ENCODE data around the gene ALDH7A1. TPM values are rescaled to one million over a fixed set of nuclear protein-coding genes. Genes with fewer than 3 reads are reported as not detected.
A peak's percentile ranks its signal among the peaks of the same experiment; 100 is the strongest.

ALDH7A1 gene
- total RNA-seq, 1 experiment from 2014 or later = 176 TPM

DNA sequence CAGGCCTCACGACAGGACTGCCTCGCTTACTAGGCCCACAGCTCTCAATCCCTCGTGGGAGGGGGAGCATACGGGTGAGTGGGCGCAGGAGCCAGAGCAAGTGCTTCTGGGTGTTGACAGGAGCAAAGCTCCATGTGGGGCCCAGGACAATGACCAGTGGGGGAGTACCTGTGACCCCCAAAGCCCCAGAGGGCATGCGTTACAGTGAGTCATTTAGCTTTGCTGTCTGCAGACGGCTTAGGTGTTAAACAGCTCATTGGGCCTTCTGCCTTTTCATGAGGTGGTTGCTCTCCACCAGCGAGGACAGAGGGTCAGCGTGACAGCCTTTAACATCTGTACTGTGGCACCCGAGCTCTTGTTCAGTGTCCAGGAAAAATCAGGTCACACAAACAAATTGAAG, 93.6 kb downstream of the ALDH7A1 start (continued):
- TF ChIP-seq, protein P1, sequence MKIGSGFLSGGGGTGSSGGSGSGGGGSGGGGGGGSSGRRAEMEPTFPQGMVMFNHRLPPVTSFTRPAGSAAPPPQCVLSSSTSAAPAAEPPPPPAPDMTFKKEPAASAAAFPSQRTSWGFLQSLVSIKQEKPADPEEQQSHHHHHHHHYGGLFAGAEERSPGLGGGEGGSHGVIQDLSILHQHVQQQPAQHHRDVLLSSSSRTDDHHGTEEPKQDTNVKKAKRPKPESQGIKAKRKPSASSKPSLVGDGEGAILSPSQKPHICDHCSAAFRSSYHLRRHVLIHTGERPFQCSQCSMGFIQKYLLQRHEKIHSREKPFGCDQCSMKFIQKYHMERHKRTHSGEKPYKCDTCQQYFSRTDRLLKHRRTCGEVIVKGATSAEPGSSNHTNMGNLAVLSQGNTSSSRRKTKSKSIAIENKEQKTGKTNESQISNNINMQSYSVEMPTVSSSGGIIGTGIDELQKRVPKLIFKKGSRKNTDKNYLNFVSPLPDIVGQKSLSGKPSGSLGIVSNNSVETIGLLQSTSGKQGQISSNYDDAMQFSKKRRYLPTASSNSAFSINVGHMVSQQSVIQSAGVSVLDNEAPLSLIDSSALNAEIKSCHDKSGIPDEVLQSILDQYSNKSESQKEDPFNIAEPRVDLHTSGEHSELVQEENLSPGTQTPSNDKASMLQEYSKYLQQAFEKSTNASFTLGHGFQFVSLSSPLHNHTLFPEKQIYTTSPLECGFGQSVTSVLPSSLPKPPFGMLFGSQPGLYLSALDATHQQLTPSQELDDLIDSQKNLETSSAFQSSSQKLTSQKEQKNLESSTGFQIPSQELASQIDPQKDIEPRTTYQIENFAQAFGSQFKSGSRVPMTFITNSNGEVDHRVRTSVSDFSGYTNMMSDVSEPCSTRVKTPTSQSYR (CRISPR knock-in tag; IDR thresholded peaks at IDR 0.05) = no peak
- TF ChIP-seq NFATC4 (CRISPR knock-in tag; IDR thresholded peaks at IDR 0.05) = no peak
- TF ChIP-seq, protein P2, sequence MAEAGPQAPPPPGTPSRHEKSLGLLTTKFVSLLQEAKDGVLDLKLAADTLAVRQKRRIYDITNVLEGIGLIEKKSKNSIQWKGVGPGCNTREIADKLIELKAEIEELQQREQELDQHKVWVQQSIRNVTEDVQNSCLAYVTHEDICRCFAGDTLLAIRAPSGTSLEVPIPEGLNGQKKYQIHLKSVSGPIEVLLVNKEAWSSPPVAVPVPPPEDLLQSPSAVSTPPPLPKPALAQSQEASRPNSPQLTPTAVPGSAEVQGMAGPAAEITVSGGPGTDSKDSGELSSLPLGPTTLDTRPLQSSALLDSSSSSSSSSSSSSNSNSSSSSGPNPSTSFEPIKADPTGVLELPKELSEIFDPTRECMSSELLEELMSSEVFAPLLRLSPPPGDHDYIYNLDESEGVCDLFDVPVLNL (CRISPR knock-in tag; IDR thresholded peaks at IDR 0.05; ENCODE audit: borderline replicate concordance, low read depth) = no peak
- TF ChIP-seq, protein P3, sequence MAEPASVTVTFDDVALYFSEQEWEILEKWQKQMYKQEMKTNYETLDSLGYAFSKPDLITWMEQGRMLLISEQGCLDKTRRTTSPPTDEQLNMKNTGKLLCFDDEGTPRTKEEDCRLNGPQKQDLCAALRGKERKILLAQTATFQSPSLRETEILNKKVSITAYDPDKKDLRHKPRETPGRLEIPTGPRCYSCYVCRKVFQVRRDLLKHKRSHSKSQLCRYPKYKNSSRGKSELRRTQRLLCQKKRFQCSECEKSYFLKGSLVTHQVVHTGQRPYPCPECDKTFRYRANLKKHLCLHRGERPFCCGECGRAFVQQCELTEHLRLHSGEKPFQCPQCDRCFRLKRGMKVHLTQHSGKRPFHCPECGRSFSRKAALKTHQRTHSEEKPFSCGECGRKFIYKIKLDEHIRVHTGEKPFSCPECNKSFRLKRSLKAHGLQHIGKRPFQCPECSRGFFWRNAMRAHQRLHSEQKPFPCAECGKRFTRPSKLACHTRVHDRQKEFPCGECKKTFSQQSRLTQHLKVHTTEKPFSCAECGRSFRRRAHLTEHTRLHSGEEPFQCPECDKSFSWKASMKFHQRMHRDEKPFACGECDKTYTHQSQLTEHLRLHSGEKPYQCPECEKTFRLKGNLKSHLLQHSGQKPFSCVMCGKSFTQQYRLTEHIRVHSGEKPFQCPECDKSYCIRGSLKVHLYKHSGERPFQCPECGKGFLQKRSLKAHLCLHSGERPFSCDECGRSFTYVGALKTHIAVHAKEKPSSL (CRISPR knock-in tag; conservative IDR thresholded peaks at IDR 0.05) = no peak
- TF ChIP-seq, protein P4, sequence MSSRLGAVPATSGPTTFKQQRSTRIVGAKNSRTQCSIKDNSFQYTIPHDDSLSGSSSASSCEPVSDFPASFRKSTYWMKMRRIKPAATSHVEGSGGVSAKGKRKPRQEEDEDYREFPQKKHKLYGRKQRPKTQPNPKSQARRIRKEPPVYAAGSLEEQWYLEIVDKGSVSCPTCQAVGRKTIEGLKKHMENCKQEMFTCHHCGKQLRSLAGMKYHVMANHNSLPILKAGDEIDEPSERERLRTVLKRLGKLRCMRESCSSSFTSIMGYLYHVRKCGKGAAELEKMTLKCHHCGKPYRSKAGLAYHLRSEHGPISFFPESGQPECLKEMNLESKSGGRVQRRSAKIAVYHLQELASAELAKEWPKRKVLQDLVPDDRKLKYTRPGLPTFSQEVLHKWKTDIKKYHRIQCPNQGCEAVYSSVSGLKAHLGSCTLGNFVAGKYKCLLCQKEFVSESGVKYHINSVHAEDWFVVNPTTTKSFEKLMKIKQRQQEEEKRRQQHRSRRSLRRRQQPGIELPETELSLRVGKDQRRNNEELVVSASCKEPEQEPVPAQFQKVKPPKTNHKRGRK (CRISPR knock-in tag; IDR thresholded peaks at IDR 0.05; ENCODE audit: borderline replicate concordance) = no peak
- TF ChIP-seq, protein P5, sequence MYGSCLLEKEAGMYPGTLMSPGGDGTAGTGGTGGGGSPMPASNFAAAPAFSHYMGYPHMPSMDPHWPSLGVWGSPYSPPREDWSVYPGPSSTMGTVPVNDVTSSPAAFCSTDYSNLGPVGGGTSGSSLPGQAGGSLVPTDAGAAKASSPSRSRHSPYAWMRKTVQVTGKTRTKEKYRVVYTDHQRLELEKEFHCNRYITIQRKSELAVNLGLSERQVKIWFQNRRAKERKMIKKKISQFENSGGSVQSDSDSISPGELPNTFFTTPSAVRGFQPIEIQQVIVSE (CRISPR knock-in tag; IDR thresholded peaks at IDR 0.05; ENCODE audit: borderline replicate concordance) = no peak
- TF ChIP-seq TCF7 (CRISPR knock-in tag; IDR thresholded peaks at IDR 0.05; ENCODE audit: low read depth) = no peak

DNA sequence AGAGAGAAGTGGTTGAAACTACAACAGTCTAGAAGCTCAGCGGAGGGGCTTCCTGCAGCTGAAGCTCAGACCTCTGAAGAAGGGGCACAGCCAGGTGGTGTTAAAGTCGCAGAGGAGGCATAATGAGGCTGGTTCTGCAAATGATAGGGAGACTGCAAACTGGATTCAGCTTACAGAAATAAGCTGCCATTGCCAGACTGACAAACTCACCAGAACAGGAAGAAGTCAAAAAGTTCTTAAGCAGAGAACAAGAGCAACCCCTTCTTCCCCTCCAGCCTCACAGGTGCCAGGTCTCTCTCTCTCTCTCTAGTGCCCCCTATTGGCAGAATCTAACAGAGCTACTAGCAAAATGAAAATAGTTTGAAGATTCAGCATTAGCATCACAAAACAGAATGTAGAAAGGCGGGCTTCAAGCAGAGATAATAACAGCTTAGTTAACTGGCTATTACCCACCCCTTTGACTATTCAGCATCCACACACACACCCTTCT, 95.1 kb downstream of the ALDH7A1 start:
- DNase-seq (ENCODE audit: low spot score) = no peak
- ATAC-seq = peak; percentile 86

DNA sequence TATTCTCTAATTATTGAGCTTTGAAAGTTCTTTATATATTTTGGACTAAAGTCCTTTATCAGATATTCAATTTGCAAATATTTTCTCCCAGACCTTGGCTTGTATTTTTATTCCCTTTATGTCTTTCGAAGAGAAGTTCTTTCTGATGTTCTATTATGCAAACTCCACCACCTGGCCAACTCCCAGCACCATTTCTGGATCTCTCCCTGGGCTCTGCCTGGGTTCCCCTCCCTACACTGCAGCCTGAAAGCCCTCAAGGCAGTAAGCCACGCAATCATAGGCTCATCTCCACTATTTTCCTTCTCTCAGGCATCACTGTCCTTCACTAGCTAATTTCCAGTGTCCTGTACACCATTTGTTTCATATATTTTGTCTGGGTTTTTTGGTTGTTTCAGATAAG, 95.7 kb downstream of the ALDH7A1 start:
- CTCF ChIA-PET = interaction anchor here (0.7 to 3.0 kb wide), 38 partner anchors 10 to 208 kb away, joined by 3 to 44 read pairs (median 6); partner anchors contain the start of gene ALDH7A1
- Mint-ChIP-seq H3K4me3 (no peak overlapping the region), H3K36me3 (peaks cover 2% of the 10 kb centered on the region; the same call in 1 of the 2 replicates), H3K27ac (no peak overlapping the region), H3K9me3 (0 out of 2 replicates have a peak, but pooled peaks cover 1% of the 10 kb centered on the region), H3K27me3 (ENCODE audit: low read depth) (no peaks in the 10 kb centered on the region), H3K4me1 (peaks cover 10% of the 10 kb centered on the region)
- POLR2A ChIA-PET = no interaction called here
- no peak for ATAC-seq
- TF ChIP-seq SMAD4 (CRISPR knock-in tag; IDR thresholded peaks at IDR 0.05) = no peak
- no peak for TF ChIP-seq JUN (CRISPR knock-in tag; IDR thresholded peaks at IDR 0.05)
- TF ChIP-seq KAT7 (CRISPR knock-in tag; IDR thresholded peaks at IDR 0.05; ENCODE audit: borderline replicate concordance) = no peak
- TF ChIP-seq, protein P6, sequence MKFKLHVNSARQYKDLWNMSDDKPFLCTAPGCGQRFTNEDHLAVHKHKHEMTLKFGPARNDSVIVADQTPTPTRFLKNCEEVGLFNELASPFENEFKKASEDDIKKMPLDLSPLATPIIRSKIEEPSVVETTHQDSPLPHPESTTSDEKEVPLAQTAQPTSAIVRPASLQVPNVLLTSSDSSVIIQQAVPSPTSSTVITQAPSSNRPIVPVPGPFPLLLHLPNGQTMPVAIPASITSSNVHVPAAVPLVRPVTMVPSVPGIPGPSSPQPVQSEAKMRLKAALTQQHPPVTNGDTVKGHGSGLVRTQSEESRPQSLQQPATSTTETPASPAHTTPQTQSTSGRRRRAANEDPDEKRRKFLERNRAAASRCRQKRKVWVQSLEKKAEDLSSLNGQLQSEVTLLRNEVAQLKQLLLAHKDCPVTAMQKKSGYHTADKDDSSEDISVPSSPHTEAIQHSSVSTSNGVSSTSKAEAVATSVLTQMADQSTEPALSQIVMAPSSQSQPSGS (CRISPR knock-in tag; IDR thresholded peaks at IDR 0.05; ENCODE audit: borderline replicate concordance, low read depth) = no peak
- TF ChIP-seq ZNF121 (CRISPR knock-in tag; IDR thresholded peaks at IDR 0.05) = no peak
- no peak for TF ChIP-seq CREM (CRISPR knock-in tag; IDR thresholded peaks at IDR 0.05)
- TF ChIP-seq IRF2 (CRISPR knock-in tag; IDR thresholded peaks at IDR 0.05; ENCODE audit: borderline replicate concordance, low read depth) = no peak
- DNase-seq (ENCODE audit: low spot score) = no peak

More for the DNA sequence above, 95.1 kb downstream of the ALDH7A1 start:
- no peaks in the 10 kb centered on the region for H3K9me3 Mint-ChIP-seq
- no peaks in the 10 kb centered on the region for H3K27me3 Mint-ChIP-seq (ENCODE audit: low read depth)
- H3K27ac Mint-ChIP-seq = no peak overlapping the region
- TF ChIP-seq NFATC4 (CRISPR knock-in tag; IDR thresholded peaks at IDR 0.05) (no peak), NR2C2 (CRISPR knock-in tag; IDR thresholded peaks at IDR 0.05) (no peak), GABPB1 (CRISPR knock-in tag; IDR thresholded peaks at IDR 0.05) (no peak), ZNF396 (CRISPR knock-in tag; IDR thresholded peaks at IDR 0.05; ENCODE audit: borderline replicate concordance) (no peak)
- TF ChIP-seq, protein P7, sequence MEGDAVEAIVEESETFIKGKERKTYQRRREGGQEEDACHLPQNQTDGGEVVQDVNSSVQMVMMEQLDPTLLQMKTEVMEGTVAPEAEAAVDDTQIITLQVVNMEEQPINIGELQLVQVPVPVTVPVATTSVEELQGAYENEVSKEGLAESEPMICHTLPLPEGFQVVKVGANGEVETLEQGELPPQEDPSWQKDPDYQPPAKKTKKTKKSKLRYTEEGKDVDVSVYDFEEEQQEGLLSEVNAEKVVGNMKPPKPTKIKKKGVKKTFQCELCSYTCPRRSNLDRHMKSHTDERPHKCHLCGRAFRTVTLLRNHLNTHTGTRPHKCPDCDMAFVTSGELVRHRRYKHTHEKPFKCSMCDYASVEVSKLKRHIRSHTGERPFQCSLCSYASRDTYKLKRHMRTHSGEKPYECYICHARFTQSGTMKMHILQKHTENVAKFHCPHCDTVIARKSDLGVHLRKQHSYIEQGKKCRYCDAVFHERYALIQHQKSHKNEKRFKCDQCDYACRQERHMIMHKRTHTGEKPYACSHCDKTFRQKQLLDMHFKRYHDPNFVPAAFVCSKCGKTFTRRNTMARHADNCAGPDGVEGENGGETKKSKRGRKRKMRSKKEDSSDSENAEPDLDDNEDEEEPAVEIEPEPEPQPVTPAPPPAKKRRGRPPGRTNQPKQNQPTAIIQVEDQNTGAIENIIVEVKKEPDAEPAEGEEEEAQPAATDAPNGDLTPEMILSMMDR (IDR thresholded peaks at IDR 0.05) = peak; percentile 60
- peaks cover 10% of the 10 kb centered on the region for H3K4me1 Mint-ChIP-seq
- no peak overlapping the region for H3K4me3 Mint-ChIP-seq
- CTCF ChIA-PET = interaction anchor here (0.5 to 3.0 kb wide), 56 partner anchors 9 to 839 kb away, joined by 3 to 44 read pairs (median 5); partner anchors contain the start of genes ALDH7A1 and GRAMD2B
- H3K36me3 Mint-ChIP-seq = no peaks in the 10 kb centered on the region
- POLR2A ChIA-PET = no interaction called here

All from WTC11 (cell line).